ENCODE results near the gene CSNK2A2.

CSNK2A2 gene

GRCh38 chr16:58197314-58198012 lies 443 bp downstream of the CSNK2A2 start:
- H3K4me1 ChIP-seq (ENCODE audit: low read length), result no peaks in the 10 kb centered on the region
- DNase-seq, result no peak
- H2AFZ ChIP-seq (ENCODE audit: low read length), result peak overlapping the region; percentile 47
- peaks cover 43% of the 10 kb centered on the region for H3K79me2 ChIP-seq (ENCODE audit: low read length)
- no peak for TF ChIP-seq CTCF (IDR thresholded peaks at IDR 0.05; ENCODE audit: low read length)
- TF ChIP-seq EZH2 (optimal IDR thresholded peaks at IDR 0.05; ENCODE audit: low read depth, low read length), result no peak
- TF ChIP-seq EZH2phosphoT487 (IDR thresholded peaks at IDR 0.05; ENCODE audit: low read length), result no peak
- H3K4me3 ChIP-seq (ENCODE audit: low read length), result peak overlapping the region; percentile 87
- H3F3A ChIP-seq (ENCODE audit: insufficient read depth, low read length), result no peaks in the 10 kb centered on the region
- H4K20me1 ChIP-seq (ENCODE audit: insufficient read depth, low read length), result no peaks in the 10 kb centered on the region
- H3K9ac ChIP-seq (ENCODE audit: low read length), result peak overlapping the region; percentile 71
- H3K27ac ChIP-seq (ENCODE audit: low read length), result no peak overlapping the region
- no peaks in the 10 kb centered on the region for H3K9me2 ChIP-seq (replicated peaks; ENCODE audit: insufficient read depth, low read length)
- H3K36me3 ChIP-seq (replicated peaks; ENCODE audit: insufficient read depth, low read length), result peaks cover 11% of the 10 kb centered on the region; the same call in 1 of the 2 replicates
- peak overlapping the region; percentile 96 for H3K4me2 ChIP-seq (ENCODE audit: low read depth, low read length)
- no peaks in the 10 kb centered on the region for H3K27me3 ChIP-seq (replicated peaks; ENCODE audit: insufficient read depth, low read length)
- H3K9me3 ChIP-seq (replicated peaks; ENCODE audit: insufficient read depth, low read length), result no peaks in the 10 kb centered on the region

GRCh38 chr16:58196898-58197313 lies 1.0 kb downstream of the CSNK2A2 start:
- no peak for TF ChIP-seq CTCF (IDR thresholded peaks at IDR 0.05; ENCODE audit: low read length)
- TF ChIP-seq EZH2phosphoT487 (IDR thresholded peaks at IDR 0.05; ENCODE audit: low read length), result no peak
- no peak for TF ChIP-seq EZH2 (optimal IDR thresholded peaks at IDR 0.05; ENCODE audit: low read depth, low read length)
- H2AFZ ChIP-seq (ENCODE audit: low read length), result peak overlapping the region; percentile 47
- H3K27ac ChIP-seq (ENCODE audit: low read length), result no peak overlapping the region
- no peaks in the 10 kb centered on the region for H3K9me2 ChIP-seq (replicated peaks; ENCODE audit: insufficient read depth, low read length)
- DNase-seq, result no peak
- no peaks in the 10 kb centered on the region for H3K9me3 ChIP-seq (replicated peaks; ENCODE audit: insufficient read depth, low read length)
- no peaks in the 10 kb centered on the region for H3F3A ChIP-seq (ENCODE audit: insufficient read depth, low read length)
- H4K20me1 ChIP-seq (ENCODE audit: insufficient read depth, low read length), result no peaks in the 10 kb centered on the region
- H3K4me3 ChIP-seq (ENCODE audit: low read length), result peak overlapping the region; percentile 87
- peaks cover 13% of the 10 kb centered on the region; the same call in 1 of the 2 replicates for H3K36me3 ChIP-seq (replicated peaks; ENCODE audit: insufficient read depth, low read length)
- H3K27me3 ChIP-seq (replicated peaks; ENCODE audit: insufficient read depth, low read length), result no peaks in the 10 kb centered on the region
- H3K4me2 ChIP-seq (ENCODE audit: low read depth, low read length), result peak overlapping the region; percentile 96
- peaks cover 46% of the 10 kb centered on the region for H3K79me2 ChIP-seq (ENCODE audit: low read length)
- H3K4me1 ChIP-seq (ENCODE audit: low read length), result no peaks in the 10 kb centered on the region
- peak overlapping the region; percentile 71 for H3K9ac ChIP-seq (ENCODE audit: low read length)

- Histone ChIP-seq H3K4me3 (ENCODE audit: low read length) (no peak overlapping the region), H3F3A (ENCODE audit: insufficient read depth, low read length) (no peaks in the 10 kb centered on the region), H3K9ac (ENCODE audit: low read length) (no peak overlapping the region), H3K9me2 (replicated peaks; ENCODE audit: insufficient read depth, low read length) (no peaks in the 10 kb centered on the region), H3K4me1 (ENCODE audit: low read length) (no peaks in the 10 kb centered on the region), H3K36me3 (replicated peaks; ENCODE audit: insufficient read depth, low read length) (peaks cover 15% of the 10 kb centered on the region; the same call in 1 of the 2 replicates), H4K20me1 (ENCODE audit: insufficient read depth, low read length) (no peaks in the 10 kb centered on the region), H3K4me2 (ENCODE audit: low read depth, low read length) (no peak overlapping the region), H3K27ac (ENCODE audit: low read length) (no peak overlapping the region), H3K9me3 (replicated peaks; ENCODE audit: insufficient read depth, low read length) (no peaks in the 10 kb centered on the region), H2AFZ (ENCODE audit: low read length) (no peak overlapping the region), H3K79me2 (ENCODE audit: low read length) (peaks cover 54% of the 10 kb centered on the region), H3K27me3 (replicated peaks; ENCODE audit: insufficient read depth, low read length) (no peaks in the 10 kb centered on the region)
- TF ChIP-seq EZH2phosphoT487 (IDR thresholded peaks at IDR 0.05; ENCODE audit: low read length), result no peak
- TF ChIP-seq EZH2 (optimal IDR thresholded peaks at IDR 0.05; ENCODE audit: low read depth, low read length), result no peak
- no peak for TF ChIP-seq CTCF (IDR thresholded peaks at IDR 0.05; ENCODE audit: low read length)
- DNase-seq, result no peak
Measured at GRCh38 chr16:58195771-58196170, 2.1 kb downstream of the CSNK2A2 start.

Data from MM.1S (cell line).